HEK293 (cell line): Measurements from ENCODE around the gene SP9.

Experiments used
- PRDM1 ChIP-seq: fragments of 450-650 bp; formaldehyde crosslinking; IDR thresholded peaks from 2 replicates; pipeline ENCODE4; 2016; ENCODE audit warnings: missing biosample characterization, missing genetic modification characterization
- ZNF449 ChIP-seq: fragments of 450-650 bp; formaldehyde crosslinking; IDR thresholded peaks from 2 replicates; pipeline ENCODE4 v1.5.1; 2017; ENCODE audit warnings: missing biosample characterization, mild to moderate bottlenecking, missing genetic modification characterization, moderate library complexity
- ZNF626 ChIP-seq: fragments of 450-650 bp; sonication (Bioruptor Pico); formaldehyde crosslinking; IDR thresholded peaks from 2 replicates; pipeline ENCODE4 v1.5.1; 2018; ENCODE audit warnings: missing biosample characterization, missing genetic modification characterization, inconsistent platforms

GRCh38 chr2:174376967-174377366 lies 42.2 kb downstream of the SP9 start:
- TF ChIP-seq ZNF449 (no peak), PRDM1 (tag by site-specific recombination) (no peak), ZNF626 (tag by site-specific recombination) (no peak)
